ENCODE results near the gene EMC8.
"Not testable (repeated sequence)": the region's sequence is repeated elsewhere in the genome, so short reads cannot be mapped to it uniquely, and the experiment has no call there.

EMC8 gene

DNA sequence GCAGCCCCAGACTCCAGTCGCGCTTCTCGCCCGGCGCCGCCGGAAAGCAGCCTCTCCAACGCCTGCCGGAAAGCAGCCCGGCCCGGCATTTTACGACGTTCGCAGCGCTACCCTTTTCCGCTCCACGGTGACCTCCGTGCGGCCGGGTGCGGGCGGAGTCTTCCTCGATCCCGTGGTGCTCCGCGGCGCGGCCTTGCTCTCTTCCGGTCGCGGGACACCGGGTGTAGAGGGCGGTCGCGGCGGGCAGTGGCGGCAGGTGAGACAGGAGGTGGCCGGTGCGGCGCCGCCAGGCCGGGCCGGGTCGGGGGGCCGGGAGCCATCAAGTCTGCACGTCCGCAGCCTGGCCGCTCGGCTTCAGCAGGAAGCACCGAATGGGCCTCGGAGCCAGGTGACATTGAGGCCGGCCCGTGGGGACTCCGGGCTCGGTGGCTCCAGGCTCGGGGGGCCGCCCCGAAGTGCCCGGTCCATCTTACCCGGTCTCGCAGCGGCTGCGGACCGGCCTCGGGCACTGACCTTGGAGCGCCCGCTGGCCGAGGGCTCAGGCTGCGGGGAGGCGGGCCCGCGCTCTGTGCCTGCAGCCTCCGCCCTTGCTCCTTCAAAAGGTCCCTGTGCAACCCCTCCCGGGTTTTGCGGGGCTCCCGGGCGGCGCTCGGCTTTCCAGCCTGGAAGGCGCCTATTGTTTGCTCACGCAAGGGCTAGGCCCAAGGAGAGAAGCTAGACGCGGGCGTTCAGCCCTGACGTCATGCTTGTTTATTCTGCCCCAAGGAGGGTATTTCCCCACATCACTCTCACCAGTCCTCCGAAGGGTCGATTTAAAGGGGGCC is at the start of gene EMC8, which contains the start of gene COX4I1:
Gene EMC8 (minus strand): TSS at position 48 of the 824 bp plus-strand sequence. CDS start 249 bp downstream, outside the sequence.
Gene COX4I1 (plus strand): TSS at position 199 of the 824 bp plus-strand sequence. CDS start 1,511 bp downstream, outside the sequence.
- peak; percentile 93 for DNase-seq

DNA sequence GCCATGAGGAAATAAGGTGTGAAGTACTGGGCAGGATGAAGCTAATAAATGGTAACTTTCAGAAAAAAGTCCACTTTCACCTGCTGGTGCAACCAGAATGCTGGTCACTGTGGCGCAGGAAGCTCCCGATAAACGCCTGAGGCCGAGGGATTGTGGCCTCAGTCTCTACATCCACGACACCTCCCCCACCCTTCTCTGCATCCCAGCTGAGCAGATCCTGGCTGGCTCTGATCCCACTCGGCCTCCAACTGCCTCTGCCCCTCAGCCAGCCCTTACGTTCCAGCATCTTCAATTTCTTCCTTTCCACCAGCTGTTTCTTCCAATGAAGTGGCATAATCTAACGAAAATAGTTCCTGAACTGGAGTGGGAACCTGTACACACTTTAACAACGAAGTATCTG is 49.6 kb upstream of the EMC8 start:
- no peak for DNase-seq

DNA sequence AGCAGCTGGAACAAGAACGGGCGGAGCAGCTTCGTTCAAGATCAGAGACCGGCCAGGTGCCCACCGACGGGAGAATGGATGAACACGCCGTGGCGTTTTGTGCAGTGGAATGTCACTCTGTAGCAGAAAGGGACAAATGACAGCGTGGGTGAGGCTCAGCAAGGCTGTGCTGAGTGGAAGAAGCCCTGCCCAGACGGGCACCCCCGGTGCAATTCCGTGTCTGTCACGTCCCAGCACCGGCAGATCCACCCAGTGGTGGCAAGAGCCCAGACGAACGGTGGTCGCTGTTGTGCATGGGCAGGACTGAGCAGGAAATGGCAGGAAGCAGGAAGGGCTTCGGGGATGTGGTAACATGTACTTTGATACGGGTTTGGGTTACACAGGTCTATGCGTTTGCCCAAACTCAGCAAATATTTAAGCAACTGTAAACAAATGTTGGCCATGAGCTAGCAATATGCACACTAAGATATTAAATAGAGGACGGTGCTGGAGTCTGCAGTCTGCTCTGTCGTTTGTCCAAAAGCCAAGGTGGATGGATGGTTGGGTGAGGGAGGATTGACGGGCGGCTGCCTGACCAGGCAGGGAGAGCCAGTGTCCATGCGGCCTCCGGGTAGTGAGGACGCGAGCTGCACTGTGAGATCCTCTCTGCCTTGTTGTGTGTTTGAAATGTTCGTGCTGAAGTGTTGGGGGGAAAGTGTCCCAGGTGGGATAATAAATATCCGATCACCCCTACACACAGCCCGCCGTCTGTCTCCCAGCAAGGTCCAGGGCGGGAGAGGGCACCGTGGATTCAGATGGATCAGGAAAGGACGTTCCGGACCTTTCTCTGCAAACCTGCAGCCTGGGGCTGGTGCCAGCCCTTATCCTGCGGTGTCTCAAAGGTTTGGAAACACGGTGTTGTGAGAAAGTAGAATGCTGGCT is 48.6 kb upstream of the EMC8 start:
- DNase-seq, result no peak

DNA sequence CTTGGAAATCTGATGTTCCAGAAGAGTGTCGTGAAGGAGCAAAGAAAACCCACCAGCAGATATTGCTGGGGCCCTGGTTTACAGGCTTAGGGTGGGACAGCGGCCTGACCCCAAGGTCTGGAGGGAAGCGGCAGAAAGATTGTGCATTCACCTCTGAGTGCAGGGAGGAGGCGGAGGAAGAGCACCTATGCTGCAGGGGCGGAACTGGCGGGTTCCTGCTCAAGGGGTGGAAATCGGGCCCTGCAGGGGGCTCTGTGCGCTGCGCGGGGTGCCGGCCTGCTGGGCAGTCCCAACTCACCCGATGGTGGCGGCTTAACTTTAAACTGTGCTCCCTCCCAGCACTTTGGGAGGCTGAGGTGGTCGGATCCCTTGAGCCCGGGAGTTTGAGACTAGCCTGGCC is 47.7 kb upstream of the EMC8 start:
- DNase-seq, result no peak

DNA sequence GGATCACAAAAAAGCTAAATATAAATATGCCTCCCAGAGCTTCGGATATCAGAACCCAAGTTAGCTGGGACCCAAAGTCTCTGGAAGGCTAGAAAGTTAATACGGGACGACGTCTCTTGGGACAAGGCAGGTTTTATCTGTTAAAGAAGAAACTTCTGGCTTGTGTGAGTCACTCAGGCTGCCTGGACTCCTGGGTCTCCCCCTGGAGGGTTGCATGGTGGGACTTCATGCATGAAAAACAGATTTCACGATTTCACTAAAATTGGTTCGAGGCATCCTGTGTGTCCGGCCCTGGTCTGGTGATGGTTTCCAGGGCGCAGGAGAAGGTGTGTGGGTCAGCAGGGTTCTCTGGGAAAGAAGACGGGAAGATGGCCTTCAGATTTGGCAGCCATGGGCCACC is 47.1 kb upstream of the EMC8 start:
- DNase-seq, result no peak

DNA sequence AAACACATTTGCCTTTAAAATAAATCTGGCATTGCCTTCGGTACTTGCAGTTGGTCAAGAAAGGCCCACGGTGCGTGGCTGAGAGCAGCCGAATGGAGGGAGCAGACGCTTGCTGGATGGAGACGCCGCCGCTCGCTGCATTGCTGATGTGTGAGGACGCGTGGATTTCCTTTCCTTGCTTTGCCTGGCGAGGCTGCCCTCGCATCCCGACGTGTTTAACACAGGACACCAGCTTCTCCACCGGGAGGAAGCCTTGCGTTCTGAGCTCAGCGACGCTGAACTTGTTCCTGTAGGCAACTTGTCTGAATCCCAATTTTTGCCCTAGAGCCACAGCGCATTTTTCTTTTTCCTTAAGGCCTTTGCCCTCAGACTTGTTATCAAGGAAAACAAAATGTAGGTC is 45.9 kb upstream of the EMC8 start:
- DNase-seq, result no peak

DNA sequence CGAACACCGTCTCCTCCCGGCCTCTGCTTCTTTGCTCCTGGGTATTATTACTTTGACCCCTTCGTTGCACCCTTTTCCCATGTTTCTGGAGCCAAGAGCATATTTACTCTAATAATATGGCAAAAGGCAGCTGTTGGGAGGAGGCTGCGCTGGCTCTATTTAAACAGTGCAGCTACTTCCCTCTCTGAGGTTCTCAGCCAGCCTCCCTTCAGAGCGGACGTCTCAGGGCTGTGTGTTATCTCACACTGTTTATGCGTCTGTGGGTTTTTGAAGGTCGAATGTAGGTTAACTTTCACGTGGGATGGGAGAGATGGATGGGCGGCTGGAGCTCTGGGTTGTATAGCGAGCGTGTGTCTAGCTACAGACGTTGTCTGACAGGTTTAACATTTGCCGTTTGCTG is 45.4 kb upstream of the EMC8 start:
- DNase-seq, result no peak

DNA sequence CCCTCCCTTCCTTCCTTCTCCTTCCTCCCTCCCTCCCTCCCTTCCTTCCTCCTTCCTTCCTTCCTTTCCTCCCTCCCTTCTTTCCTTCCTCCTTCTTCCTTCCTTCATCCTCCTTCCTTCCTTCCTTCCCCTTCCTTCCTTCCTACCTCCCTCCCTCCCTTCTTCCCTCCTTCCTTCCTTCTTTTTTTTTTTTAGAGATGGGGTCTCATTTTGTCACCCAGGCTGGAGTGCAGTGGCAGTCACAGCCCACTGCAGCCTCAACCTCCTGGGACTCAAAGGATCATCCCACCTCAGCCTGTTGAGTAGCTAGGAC is 44.8 kb upstream of the EMC8 start:
- DNase-seq, result no peak

DNA sequence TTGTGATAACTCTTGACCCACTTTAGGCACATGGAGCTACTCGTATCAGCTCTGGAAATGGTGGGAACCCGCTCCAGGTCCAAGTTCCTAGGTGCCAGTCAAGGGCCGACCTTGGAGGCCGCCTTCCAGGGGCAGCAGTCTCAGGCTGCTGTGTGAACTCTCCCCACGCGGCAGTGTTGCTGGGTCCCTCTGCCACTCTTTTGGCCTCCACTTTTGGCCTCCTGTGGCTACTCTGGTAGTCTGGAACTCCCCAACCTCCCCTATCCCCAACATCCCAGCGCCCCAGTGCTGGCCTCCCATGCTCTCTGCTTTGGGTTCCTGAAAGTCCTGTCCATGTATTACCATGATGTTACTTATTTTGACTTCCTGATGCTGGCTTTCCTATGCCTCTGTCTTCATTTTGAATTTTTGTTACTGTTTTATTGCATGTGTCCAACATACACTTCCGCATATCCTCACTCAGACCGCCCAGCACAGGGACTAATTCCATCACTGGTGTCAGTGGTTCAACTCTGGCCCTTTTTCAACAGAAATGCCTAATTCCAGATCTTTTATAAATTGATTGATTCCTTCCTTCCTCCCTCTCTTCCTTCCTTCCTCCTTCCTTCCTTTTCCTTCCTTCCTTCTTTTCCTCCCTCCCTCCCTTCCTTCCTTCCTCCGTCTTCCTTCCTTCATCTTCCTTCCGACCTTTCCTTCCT is 44.3 kb upstream of the EMC8 start:
- no peak for DNase-seq

DNA sequence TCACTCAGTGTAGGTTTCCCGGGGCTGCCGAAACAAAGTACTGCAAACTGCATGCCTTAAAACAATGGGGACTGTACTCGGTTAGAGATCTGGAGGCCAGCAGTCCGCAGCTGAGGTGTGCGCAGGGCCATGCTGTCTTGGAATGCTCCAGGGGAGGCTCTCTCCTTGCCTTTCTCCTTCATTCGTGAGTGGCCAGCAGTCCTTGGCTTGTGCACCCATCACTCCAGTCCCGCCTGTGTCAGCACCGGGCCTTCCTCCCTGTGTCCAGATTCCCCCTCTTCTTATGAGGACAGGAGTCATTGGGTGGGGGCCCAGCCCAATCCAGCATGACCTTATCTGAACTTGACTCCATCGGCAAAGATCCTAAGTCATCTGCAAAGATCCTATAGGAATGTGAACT is 43.5 kb upstream of the EMC8 start:
- no peak for DNase-seq

DNA sequence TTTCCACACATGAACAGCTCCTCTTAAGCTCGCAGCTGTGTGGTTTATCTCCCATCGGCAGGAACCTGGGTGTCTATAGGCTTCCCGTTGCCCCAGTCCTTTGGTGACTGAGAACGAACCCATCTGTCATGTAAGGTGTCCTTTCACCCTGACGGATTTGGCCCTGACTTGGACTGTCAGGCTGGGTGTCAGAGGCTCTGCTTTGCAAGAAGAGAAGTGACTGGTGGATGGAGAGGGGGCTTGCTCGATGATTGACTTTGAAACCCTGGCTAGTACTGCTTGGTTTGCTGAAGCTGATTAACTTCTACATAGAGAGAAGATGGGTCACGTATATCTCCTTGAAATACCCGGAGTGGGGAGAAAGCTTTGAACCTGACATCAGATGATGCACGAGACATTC is 43.1 kb upstream of the EMC8 start:
- DNase-seq, result no peak

DNA sequence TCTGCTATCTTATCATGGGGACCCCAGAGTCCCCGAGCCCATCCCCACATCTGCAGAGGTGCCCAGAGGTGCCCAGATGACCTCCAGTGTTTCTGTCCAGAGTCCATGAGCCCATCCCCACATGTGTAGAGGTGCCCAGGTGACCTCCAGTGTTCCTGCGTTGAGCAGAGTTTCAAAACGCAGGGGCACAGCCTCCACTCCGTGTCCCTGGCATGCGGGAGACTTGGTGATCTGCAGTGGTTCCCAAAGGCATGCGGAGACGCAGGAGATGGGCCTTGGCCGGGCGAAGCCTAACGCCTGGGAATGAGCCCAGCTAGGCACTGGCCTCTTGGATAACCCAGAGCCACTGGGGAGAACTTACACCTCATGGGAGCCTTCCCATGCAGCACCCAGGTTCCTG is 41.5 kb upstream of the EMC8 start:
- no peak for DNase-seq

DNA sequence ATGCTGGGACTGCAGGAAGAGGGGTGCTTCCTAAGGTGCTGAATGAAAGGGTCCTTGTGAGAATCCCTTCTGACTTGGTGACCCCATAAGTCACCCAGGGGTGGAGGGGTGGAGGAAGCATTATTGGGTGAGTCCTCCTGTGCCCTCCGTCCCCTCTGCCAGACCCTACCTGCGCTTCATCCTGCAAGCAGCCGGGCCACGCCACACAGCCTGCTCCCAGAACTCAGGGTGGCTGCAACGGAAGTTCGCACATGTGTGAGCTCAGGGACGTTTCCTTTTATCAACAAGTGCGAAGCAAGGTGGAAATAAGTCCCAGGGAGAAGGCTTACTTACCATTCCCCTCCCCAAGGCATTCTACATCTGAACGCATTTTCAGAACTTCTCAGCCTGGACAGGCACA is 41.1 kb upstream of the EMC8 start:
- DNase-seq, result no peak

DNA sequence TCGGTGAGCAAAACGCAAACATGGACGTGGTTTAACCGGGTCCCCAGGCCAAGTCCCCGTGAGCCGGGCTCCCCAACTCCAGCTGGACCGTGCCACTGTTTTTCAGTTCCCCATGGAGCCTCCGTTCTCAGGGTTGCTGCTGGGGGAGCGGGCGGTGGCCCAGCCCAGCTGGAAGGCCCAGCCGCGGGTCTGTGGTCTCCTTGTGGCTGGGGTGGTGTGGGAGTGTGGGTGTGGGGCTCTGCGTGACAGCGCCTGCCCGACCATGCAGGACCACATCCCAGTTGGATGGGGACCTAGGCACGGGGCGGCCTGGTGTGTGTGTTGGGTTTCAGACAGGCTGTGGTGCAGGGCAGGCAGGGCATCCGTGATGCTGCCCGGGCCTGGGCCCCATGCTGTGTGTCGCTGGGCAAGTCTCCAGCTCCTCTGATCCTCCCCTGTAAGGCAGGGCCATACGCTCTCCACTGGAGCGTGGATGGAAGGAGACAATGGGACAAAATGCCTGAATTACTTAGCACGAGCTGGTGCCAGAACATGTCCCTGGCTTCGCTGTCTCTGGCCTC is 40.4 kb upstream of the EMC8 start:
- DNase-seq, result no peak

DNA sequence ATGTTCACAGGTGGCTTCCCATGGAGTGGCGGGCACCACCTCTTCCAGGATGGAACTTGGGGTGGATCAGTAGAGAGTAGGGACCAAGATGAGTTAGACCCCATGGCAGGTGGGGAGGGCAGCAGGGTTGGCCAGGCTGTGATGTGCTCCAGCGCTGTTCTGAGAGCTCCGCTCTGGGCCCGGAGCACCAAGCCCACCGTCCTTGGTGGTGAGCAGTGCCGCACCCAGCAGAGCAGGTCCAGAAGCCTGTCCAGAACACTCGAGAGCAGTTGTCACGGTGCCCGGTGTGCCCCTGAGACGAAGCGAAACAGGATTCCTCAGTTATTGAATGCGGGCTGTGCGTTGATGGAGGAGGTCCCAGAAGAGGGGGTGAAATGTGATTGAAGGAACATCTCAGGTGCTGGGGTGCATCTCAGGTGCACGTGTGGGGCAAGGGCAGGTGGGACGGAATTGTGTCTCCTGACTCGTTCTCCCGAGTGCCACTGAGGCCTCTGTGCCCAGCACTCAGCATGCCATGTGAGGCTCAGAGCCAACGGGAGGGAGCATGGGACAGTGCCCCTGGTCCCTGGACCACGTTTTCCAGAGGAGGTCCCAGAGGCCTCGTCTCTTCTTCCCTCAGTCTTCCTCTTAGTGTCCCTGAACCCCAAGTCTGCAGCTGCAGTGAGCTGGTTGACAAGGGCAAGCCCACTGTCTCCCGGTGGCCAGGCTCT is 39.7 kb upstream of the EMC8 start:
- DNase-seq, result no peak

DNA sequence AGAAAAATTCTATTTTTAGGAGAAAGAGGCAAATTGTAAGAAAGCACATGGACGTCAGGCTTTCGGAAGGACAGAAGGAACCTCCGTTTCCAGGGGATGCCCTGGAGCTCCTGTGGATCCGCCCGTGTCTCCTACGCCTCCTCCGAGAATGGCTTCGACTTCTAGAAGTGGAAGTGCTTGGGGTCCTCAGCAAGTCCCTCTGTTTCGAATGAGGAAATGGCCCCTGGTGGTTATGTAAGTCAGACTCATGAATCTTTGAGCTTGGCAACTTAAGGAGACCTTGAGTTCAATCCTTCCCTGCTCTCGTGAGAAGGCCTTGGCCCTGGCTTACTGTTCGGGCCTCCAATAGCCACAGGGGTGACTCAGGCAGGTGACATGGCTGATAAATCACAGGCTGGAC is 39.0 kb upstream of the EMC8 start:
- DNase-seq, result no peak

DNA sequence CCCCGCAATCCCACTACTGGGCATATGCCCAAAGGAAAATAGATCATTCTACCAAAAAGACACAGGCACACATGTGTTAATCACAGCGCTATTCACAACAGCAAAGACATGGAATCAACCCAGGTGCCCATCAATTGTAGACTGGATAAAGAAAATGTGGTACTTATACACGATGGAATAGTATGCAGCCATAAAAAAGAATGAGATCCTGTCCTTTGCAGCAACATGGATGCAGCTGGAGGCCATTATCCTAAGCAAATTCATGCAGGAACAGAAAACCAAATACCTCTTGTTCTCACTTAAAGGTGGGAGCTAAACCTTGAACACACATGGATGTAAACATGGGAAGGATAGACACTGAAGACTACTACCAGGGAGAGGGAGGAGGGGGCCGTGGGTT is 38.3 kb upstream of the EMC8 start:
- not testable (repeated sequence) for DNase-seq

DNA sequence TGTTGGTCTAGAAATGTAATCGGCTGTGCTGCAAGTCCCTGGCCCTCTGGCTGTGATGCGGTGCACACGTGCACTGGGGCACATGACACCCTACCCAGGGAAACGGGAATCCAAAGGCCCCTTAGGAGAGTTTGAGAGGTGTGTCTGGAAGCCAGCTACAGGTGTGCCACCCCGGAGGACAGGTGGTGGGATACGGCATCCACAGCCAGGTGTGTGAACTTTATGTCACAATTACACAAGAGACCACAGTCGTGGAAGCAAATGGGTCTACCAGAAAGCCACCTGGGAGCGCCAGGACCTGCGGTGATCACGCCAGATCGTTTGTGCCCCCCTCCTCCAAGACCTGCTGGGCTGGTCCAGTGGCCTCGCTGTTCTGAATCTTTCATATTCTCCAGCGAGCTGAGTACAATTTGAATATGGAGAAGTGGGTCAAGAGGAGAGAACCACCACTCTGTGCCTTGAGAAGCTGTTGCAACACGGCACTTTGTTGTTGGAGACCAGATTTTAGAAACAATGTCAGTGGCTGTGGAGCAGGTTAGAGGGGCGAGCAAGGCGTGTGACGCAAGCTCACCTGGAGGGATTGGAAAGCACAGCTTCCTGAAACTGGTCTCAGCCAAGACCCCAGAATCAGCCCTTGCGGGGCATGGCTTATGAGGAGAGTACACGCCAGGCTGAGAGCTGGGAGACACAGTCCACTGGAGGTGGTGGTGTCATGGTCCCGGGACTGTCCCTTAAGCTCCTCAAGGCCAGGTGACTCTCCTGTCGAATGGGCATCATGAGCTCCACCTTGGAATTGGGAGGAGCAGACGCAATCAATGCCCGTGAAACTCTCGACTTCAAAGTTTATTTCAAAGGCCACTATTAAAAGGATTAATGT is 37.6 kb upstream of the EMC8 start:
- no peak for DNase-seq

DNA sequence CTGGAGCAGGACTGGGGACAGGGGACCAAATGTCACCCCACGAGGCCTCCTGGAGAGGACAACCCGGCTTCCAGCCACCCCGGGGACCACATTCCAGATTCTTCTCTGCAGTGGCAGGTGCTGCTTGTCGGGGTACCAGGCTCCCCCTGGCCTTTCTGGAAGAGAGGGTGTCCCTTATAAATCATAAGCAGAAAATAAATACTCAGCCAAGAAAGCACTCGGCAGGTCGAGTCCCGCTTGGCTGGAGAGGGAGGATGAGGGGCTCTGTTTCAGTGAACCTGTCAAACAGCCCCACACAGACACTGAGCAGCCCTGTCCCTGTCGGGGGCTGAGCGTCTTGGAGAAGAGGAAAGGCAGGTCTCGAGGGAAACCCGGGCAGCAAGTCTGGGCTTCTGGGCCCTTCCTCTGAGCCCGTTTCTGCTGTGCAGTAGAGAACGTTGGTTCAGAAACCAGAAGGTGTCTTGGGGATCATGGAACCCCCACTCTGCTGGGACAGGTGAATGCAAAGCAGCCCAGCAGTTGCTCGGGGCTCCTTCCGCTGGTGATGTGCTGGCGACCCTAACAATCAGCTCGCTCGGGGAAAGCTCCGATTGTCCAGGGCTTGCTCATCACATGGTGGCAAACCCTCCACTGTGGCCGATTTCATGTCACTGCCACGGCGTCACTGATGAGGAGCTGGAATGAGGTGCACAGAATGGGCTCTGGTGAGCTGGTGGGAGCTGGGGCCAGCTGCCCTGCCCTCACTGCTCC is 36.8 kb upstream of the EMC8 start:
- no peak for DNase-seq

DNA sequence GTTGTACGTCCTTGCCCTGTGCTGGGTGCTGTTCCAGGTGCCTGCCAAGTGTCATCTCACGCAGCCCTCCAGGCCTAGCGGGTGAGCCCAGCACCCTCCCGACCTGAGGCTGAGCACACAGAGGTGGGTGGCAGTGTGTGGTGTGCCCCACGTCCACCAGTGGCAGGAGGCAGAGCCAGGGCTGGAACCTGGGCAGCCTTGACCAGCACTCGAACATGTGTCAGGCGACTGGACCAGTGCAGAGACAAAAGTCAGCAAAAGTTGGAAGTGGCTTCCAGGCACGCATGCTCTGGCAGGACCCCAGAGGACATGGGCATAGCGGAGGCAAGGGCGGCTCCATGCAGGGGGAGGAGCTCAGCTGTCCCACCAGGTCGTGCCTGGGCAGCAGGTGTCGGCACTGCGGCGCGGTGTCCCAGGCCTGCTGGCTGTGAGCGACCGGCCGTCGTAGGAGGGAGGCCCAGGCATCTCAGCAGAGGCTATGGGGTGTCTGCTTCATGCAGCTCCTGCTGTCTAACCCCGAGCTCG is 35.9 kb upstream of the EMC8 start:
- no peak for DNase-seq

All from fibroblast of skin of right quadriceps (primary cell).